HG03521 (cell line): ENCODE results near the gene RXRA.

Experiments used
- ATAC-seq: cut with Tn5 transposase; IDR thresholded peaks from one replicate; pipeline ENCODE4 v1.9.1; 2021; ENCODE audit warnings: mild to moderate bottlenecking, moderate library complexity; ENCODE audit not compliant: unreplicated experiment

Gene RXRA

DNA sequence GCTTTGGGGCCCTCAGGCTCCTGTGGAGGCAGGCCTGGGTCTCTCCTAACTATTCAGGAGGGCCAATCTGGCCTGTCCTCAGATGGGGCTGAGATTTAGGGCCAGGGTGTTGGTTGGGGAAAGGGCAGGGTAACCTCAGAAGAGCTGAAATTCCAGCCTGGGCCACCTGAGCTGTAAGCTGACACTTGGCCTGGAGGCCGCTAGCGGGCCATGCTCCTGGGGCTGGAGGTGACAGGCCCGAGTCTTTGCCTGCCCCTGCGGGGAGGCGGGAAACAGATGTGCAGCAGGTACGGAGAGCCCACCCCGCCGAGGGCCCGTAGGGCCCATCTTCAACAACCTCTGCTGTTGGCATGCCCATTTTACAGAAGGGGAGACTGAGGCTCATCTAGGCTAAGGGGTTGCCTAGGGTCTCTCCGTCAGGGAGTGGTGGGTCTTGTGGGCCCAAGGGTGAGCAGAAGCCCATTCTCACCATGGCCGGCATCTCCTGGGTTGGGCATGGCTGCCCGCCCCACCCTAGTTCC is 69.5 kb downstream of the RXRA start:
- ATAC-seq: no peak

DNA sequence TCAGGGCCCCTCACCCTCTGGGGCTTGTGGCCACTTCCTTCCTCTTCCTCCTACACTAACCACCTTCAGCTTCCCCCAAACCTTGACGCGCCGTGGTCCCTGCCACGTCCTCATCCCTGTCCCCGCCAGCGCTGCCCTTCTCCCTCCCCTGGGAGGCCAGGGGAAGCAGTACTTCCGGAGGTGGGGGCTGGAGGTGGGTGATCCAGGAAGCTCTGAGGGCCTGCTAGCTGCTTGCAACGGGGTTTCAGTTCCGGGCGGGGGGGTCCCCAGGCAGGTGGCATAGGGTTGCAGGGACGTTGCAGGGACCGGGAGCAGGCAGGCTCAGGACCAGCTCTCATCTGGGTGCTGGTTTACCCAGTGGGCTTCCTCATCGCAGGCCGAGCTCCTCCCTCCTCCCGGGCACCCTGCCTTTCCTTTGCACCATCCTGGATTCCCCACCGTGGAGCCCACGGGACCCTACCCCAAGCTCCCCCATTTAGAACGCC is 70.0 kb downstream of the RXRA start:
- no peak for ATAC-seq

DNA sequence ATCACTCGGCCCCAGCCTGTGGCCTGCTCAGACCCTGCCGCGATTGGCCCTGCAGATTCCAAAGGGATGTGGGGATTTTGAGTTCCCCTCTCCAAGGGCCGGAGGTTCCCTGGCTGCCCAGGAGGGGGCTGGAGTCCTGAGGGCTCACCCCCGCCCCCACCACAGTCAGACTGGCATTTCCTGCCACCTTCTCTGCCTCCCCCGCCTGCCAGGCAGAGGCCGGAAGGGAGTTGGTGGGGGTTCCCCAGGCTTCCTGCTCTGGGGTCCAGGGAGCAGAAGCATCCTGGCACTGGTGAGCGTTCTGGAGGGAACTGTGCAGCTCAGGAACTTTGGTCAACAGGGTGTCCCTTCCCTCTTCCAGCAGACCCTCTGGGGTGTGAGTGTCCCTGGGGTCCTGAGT is 70.6 kb downstream of the RXRA start:
- no peak for ATAC-seq

DNA sequence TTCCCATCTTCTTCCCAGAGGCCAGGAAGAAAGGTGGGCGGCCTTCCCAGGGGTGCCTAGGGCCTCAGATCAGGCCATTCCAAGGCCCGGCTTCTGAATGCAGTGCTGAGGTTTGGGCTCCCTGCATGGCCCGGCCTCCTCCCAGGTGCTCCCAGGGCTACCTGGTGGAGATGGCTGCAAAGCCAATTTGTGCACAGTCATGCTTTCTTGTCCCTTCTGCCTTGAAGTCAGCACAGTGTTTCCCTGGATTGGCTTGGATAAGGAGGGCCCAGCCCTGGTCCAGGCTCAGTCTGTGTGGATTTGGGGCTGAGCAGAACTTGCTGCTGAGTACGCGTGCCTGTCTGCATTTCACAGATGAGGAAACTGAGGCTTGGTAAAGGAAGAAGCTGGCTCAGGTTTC is 72.5 kb downstream of the RXRA start:
- ATAC-seq: no peak

DNA sequence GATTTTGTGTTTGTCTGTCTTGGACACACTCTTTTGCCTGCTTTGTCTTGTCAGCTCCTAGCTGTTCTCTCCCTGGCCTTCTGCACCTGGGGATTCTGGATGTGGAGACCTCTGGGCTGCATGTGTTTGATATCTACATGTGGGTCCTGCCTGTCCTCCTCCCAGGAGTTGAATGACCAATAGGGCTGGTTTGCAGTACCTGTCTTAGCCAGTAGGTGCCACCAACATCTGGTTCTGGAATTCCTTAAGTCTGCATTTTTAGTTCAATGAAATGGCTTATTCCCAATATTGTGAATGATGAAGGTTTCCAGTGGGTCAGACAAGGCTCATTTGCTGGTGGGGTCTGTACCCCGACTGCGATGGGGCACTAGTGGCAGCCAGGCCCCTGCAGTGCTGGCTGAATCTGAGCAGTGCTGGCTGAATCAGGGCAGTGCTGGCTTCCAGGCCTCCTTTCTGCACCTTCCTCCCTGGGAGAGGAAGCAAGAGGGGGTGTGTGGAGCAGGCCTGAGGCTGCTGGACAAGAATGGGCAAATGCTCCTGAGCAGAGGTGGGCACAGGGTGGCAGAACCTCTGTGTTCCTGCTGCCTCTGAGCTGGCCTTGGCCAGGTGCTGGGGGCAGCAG is 73.3 kb downstream of the RXRA start:
- ATAC-seq: no peak

DNA sequence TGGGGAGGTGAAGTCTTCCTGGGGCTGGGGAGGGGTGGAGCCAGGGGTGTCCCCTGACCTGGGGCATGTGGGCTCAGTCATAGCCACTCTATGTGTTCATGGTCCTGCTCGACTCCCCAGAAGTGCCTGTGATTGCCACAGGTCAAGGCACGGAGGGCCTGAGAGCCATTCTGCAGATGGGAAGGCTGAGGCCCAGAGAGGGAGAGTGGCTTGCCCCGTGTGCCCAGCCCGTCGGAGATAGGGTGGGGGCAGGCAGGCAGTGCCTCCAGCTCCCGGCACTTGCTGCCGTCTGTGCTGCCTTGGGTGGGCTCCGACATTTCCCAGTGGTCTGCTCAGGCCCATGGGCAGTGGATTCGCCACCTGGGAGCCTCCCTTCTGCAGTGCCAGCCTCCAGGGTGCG is 74.0 kb downstream of the RXRA start:
- ATAC-seq: no peak

DNA sequence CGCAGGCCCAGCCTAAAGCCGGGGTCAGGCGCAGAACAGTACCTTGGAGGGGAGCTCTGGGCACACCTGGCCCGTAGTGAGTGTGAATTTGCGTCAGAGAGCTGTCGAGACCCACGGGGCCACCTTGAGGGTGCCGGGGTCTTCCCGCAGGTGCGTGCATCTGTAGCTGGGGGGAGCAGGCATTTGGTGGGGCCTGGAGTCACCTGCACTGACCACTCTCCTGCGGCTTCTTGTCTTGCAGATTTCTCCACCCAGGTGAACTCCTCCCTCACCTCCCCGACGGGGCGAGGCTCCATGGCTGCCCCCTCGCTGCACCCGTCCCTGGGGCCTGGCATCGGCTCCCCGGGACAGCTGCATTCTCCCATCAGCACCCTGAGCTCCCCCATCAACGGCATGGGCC is 75.1 kb downstream of the RXRA start:
- no peak for ATAC-seq

DNA sequence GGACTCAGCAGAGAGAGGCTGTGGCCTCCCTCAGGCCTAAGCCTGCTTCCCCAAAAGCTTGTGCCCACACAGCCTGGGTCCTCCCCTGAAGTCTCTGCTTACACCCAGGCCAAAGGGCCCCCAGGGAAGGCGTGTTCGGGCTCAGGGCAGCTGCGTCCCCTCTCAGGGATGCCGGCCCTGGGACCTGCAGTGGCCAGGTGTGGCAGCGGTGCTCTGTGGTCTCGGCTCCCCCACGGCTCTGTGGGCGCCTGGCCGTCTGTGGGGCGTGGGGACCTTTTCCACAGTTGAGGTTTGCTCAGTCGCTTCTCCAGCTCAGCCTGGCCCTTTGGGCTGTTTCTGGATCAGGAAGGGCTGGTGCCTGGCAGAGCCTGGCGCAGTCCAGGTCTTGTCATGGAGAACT is 75.9 kb downstream of the RXRA start:
- no peak for ATAC-seq

DNA sequence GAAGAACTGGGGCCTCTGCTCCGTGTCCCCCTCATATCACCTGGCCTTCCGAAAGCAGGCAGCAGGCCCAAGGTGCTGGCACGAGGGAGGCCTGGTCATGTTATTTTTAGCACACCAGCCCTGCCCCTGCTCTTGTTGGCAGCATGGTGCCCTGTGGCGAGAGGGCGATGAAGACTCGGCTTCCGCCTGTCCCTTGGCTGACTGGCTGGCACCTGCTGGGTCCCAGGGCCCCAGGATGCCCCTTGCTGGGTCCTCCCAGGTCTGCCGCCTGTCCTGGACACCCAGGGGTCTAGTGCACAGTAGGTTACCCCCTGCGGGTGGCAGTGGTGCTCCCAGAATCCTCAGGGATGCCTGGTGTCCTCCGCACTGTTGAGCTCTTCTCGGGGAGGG is 77.0 kb downstream of the RXRA start:
- no peak for ATAC-seq

DNA sequence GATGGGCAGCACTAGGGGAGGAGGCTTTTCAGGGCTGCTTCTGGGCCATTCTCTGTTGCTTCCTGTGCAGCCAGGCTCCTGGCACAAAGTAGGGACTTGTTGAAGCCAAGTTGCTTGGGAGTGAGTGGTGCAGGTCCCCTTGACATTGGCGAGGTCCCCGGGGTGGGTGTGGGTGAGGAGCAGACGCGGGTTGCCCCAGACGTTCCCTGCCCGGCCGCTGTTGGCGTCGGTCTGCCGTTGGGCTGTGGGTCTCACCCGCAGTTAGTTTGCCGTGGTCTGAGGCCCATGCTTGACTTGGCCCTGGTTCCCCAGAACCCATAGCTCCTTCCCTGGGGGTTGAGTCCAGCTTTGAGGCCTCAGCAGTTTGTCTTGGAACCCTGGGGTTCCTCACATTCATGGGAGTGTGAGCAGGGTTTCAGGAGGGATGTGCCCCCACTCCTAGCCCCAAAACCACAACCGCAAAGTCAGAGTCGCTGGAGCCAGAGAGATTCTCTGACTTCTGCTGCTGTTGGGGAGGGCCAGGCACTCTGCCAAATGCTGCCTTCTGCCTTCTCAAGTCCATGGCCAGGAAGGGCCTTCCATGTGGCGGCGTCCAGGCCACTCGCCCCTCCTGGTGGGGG is 77.5 kb downstream of the RXRA start:
- no peak for ATAC-seq

DNA sequence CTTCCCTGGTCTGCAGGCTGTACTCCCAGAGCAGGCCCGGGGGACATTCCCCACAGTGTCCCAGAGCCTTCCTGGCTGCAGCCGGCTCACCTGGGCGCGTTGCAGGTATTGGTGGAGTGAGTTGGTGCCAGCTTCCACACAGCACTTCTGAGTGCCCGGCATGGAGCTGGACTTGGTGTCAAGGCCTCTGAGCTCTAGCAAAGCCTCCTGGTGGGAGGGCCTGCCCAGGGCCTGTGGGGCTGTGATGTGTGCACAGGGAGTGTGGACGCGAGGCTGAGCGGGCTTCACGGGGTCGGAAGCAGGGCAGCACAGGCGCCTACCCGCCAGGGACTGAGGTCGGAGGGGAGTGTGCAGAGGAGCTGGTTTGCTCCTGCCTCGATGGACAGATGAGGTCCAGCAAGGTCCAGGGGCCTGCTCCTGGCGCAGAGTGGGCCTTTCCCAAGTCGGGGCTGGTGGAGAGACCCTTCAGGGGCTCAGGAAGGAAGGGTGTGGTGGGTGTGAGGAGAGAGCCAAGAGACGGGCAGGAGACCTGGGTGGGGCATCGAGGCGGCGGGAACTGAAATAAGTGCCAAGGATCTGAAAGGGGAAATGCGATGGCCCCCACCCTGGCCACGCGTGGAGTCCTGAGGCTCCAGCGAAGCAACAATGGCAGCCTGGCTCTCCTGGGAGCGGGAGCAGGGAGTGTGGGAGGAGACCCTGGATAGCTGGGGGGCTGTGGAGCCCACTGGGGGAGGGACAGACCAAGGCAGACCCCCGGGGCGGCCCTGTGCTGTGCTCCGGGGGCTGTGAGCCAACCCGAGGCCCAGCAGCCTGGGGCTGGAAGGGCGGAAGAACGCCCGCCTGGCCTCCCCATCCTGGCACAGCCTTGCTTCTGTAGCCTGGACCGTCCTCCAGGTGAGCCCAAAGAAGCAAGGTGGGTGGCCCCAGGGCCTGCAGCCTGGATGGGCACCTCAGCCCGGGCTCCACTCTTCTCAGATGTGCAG is 78.4 kb downstream of the RXRA start:
- no peak for ATAC-seq

DNA sequence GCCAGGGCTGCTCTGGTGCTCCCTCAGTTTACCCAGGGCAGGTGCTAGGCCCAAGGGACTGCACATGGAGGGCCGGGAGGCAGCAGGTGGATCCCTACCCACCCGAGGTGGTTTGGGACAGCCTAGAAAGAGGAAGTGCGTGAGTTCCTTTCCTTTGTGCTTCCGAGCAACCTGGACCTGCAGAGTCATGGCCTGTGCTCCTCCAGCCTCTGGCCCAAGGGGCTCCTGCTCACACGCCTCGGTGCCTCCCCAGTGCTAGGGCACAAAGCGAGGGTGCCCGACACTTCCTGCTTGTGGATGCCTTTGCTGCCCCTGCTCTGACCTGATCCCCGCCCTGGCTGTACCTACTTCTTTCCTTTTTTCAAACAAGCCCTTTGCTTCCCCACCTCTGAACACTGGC is 79.3 kb downstream of the RXRA start:
- ATAC-seq: no peak

DNA sequence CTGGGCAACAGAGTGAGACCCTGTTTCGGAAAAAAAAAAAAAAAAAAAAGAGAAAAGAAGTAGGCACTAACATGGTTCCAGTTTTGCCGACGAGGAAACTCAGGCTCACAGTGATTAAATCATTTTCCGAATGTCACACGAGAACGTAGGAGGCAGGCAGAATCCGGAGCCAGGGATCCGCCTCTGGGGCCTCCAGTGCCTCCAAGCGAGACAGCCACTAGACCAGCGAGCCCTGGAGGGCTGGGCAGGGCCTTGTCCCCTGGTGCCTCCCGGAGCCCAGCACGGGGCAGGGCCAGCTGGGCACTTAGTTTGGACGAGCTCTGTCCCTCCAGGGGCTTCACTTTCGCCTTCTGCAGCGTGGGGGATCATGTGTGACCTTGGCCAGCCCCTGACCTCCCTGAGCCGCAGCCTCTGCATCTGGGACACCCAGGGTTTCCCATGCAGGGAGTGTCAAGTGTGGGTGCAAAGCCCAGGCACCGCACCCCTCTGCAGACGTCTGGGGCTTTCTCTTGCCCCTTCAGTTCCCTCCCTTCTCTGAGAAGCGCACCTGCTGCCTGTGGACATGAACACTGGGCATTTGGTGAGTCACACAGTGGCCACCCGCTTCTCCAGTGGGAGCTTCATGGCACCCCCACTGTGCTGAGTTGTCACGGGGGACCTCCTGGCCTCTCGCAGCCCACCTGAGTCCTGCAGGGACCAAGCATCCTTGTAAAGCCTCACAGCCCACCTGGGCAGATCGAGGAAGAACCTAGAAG is 80.3 kb downstream of the RXRA start:
- no peak for ATAC-seq

DNA sequence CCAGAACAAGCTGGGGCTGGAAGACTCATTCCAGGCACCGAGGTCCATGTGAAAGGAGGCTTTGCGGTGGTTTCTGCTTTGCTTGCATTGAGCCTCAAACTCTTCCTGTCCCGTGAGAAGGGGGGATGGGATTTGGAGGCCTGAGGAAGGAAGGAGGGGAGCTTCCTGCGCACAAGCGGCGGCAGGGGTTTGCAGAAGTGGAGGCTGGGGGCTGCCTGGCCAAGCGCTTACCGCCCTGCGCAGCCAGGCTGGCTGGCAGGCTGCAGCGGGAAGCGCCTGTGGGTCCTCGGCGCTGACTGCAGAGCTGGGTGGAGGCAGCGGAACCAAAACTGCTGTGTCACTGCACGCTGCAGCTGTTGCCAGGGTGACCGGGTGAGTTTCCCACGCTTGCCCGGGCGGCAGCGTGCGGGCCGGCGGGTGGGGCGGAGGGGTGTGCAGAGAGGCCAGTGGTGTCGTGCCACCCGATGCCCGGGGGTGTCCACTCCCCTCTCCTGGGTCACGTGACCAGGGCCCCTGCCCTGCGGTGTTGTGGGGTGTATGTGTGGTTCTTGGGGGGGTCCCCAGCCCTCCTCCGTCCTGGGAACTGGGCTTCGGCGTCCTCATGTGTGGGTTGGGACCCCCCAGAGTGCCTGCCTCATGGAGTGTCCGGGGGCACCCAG is 81.0 kb downstream of the RXRA start:
- peak; percentile 73 for ATAC-seq

DNA sequence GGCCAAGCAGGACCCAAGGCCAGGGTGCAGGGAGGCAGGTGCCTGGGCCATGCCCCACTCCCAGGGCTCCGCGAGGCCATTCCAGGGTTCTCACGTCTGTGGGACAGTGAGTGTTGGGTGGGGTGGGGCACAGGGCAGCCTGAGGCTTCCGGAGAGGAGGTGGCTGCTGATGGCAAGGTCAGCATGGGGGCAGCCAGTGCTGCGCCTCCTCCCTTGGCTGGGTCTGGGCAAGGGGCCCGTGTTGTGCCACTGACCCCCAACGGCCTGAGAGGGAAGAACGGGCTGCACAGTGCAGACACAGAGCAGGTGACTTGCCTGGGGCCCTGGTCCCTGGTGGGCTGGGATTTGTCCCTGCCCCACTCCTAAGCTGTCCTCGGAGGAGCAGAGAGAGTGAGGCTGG is 82.1 kb downstream of the RXRA start:
- no peak for ATAC-seq

DNA sequence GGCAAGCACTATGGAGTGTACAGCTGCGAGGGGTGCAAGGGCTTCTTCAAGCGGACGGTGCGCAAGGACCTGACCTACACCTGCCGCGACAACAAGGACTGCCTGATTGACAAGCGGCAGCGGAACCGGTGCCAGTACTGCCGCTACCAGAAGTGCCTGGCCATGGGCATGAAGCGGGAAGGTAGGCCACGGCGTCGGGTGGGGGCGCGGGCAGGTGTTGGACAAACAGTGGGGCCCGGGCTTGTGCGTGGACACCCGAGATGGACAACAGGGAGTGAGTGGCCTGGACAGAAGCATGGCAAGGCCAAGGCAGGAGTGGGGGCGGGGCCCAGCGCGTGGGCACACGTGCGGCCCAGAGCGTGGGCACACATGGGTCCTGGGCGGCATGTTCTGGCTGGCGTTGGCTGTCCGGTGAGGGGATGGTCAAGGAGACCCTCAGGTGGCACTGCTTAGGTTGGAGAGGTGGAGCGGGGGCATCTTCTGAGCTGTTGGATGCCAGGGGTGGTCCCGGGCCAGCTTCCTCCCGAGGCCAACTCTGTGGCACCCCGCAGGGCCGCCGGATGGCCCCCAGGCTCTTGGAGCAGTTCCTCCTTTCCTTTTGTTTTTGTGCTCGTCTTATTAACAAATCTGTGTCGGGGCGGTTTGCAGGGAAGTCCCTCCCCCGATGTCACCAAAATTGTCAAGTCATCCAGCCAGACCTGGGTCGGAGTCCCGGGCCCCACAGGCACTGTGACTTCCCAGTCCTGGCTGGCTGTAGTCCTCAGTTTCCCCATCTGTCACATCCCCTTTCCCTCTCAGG is 82.9 kb downstream of the RXRA start:
- ATAC-seq: no peak

DNA sequence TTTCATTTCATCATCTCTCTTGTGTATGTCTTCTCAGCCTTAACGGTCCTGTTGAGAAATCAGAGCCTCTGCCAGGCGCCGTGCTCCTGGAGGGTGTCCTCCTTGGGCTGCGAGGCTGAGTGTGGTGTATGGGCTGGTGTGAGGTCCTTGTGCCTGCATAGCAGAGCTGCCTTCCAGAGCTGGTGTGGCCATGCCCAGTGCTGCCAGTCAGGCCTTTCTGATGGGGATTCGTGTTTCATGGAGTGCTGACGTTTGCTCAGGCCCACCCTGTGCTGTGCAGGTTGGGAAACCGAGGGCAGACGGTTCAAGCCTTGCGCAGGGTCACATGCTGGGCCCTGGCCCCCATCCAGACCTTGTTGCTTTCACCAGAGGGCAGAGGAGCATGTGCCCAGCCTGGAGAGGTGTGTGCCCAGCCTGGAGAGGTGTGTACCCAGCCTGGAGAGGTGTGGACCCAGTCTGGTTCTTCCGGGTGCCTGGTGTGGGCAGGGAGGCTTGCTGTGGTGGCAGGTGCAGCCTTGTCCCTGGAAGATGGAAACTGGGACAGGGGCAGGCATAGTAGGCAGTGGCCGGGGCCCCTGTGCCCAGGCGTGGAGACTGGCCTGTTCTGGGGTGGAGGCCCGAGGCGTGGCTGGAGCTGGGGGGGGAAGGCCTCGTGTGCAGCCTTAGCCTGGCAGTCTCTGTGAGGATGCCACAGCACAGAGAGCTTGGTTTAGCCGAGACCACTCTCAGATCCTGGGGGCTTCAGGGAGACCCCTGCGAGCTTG is 84.0 kb downstream of the RXRA start:
- no peak for ATAC-seq

DNA sequence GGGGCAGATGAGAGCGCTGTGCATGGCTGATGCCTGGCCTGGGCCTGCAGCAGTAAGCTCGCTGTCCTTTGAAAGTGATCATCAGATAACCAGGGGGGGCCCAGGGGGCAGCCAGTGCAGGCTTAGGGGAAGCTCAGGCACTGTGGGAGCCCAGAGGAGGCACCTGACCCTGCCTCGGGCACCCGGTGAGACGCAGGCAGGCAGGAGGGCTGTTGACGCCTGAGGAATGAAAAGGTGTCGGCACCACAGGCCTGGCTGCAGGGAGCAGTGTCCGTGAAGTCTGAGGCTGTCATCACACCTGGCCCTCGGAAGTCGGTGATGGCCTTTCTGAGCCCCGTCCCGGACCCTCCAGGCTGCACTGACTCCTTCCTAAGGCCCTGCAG is 84.6 kb downstream of the RXRA start:
- no peak for ATAC-seq
